CD4-positive, alpha-beta T cell treated with Interferon alpha-2 for 1 hour (primary cell): ENCODE measurements around the gene CTPS1.

Experiments used
- DNase-seq, 2 donors: peaks; one replicate each; pipeline ENCODE4 v3.0.0-alpha.2; 2020 to 2022

The CTPS1 gene

GRCh38 chr1:40971966-40972365 lies 7.5 kb upstream of the CTPS1 start:
- no peak for DNase-seq

- no peak for DNase-seq
These were observed 5.6 kb upstream of the CTPS1 start for GRCh38 chr1:40973912-40974311.

GRCh38 chr1:40974945-40975344 lies 4.6 kb upstream of the CTPS1 start:
- DNase-seq, result no peak

GRCh38 chr1:40976952-40977690 lies 2.4 kb upstream of the CTPS1 start:
- no peak for DNase-seq

- DNase-seq, result no peak
These were observed 1.8 kb upstream of the CTPS1 start for GRCh38 chr1:40977716-40978115.

GRCh38 chr1:40978886-40979240 lies 633 bp upstream of the CTPS1 start:
- no peak for DNase-seq

GRCh38 chr1:40980068-40980452 lies 564 bp downstream of the CTPS1 start:
- DNase-seq, result no peak

GRCh38 chr1:40980453-40981121 lies 1.1 kb downstream of the CTPS1 start:
- peak; percentile 49 to 72 for DNase-seq

GRCh38 chr1:40981691-40982448 lies 2.4 kb downstream of the CTPS1 start:
- DNase-seq, result no peak

DNA sequence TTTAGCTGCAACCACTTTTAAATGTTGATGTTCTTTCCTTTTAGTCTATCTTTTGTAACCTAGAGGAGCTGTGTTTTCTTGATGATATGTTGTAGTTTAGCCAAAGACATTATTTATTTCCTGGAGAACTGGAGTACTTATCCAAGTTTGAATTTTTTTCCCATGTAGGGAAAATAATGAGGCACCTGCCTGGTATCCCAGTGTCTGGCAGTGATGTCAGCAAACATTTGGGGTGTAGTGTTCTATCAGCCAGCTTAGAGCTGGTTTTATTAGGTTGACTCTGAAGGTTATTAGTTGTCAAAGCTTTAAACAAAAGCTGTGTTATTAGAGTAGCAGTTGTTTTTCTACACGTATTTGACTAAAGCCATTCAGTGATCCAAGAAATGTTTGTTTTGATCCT lies 3.2 kb downstream of the CTPS1 start:
- no peak for DNase-seq

- DNase-seq, result no peak
These were observed 3.8 kb downstream of the CTPS1 start for GRCh38 chr1:40983286-40983685.

DNA sequence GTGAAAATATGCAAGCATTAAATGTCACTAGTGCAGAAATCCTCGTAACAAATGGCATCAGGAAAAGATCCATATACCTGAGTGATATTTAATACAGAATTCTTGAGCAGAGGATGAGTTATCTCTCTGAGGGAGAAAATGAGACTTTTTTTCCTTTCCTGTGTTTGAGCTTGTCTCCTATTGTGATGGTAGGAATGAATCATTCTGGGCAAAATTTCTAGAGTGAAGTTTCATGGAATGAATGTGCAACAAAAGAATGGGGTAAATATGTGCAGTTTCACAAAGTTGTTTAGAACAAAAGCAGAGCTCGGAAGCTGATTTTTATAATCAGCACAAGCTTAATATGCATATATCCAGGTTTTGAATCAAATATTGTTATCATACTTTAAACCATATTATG lies 4.6 kb downstream of the CTPS1 start:
- no peak for DNase-seq

GRCh38 chr1:40984531-40984930 lies 5.0 kb downstream of the CTPS1 start:
- no peak for DNase-seq

GRCh38 chr1:40985161-40985560 lies 5.7 kb downstream of the CTPS1 start:
- DNase-seq, result no peak

DNA sequence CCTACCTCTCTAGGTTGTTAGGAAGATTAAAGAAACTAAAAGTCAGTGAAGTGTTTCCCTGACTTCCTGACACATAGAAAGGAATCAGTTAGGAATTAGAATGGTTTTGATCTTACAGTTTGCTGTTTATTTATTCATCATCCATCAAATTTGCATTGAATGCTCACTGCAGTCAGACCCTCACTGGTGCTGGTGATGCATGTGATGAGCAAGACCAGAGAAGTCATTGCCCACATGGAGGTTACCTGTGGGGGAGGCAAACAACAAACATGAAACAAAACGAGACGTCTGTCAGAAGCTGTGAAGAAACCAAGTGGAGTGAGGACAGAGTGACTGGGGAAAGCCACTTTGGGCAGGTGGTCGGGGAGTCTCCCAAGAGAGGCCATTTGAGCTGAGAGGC lies 6.4 kb downstream of the CTPS1 start:
- no peak for DNase-seq

DNA sequence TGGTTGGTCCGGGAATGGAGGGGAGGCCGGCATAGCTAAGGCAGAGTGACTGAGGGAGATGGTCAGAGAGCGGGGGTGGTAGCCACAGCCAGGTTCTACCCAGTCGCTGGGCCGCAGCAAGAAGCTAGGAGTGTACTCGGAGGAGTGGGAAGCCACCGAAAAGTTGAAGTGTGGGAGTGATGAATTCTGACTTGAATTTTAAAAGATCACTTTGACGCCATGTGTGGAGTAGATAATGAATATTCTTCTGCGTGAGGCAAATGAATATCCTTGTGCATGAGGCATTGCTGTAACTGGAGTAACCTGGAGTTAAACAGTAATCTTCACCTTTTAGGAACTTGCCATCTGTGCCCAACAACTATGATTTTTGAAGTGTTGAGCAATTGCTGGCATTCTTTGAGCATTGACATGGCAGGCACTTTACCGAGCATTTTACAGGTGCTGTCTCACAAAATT lies 6.9 kb downstream of the CTPS1 start:
- no peak for DNase-seq

GRCh38 chr1:40986956-40987355 lies 7.5 kb downstream of the CTPS1 start:
- DNase-seq, result no peak

DNA sequence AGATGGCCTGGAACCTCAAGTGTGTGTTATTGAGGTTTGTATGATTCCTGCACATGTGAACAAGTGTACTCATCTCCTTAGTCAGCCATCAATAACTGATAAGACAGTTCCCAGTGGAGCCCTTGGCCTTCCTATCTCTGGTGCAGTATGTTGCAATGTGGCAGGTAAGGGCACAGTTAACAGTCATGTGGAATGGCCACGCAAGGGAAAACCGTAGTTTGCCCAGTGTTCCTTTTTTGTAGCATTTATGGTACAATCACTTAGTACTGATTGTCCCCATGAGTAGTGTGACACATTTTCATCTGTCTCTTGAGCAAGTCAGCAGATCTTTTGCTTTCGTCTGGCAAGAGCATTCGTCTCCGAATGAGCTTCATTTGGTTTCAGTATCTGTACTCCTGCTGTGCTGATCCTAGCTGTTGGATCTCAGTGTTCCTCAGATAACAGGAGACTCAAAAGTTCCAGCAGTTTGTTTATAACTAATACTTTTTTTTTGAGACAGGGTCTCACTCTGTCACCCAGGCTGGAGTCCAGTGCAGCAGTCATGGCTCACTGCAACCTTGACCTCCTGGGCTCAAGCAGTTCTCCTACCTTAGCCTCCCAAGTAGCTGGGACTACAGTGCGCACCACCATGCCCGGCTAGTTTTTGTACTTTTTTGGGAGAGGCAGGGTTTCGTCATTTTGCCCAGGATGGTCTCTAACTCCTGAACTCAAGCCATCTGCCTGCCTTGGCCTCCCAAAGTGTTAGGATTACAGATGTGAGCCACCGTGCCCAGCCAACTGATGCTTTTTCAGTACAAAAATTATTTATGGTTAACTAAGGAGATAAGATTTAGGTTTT lies 8.2 kb downstream of the CTPS1 start:
- no peak for DNase-seq

GRCh38 chr1:40988280-40988679 lies 8.8 kb downstream of the CTPS1 start:
- no peak for DNase-seq

DNA sequence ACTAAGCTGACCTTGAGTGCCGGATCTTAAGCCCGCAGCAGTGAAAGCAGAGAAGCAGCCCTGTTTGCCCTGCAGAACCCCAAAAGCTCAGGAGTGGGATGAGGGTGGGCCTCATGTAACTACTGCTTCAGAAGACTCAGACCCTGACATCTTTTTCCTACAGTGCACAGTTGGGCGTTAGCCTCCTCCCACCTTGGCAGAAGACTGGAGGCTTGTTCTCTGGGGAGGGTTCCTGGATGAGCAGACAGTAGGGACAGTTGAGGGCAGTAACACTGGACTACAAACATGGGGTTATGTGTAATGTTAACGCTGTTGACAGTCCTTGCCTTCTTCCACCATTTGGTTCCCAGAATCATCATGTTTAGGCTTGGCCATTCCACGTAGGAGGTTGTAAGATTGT lies 9.6 kb downstream of the CTPS1 start:
- no peak for DNase-seq

DNA sequence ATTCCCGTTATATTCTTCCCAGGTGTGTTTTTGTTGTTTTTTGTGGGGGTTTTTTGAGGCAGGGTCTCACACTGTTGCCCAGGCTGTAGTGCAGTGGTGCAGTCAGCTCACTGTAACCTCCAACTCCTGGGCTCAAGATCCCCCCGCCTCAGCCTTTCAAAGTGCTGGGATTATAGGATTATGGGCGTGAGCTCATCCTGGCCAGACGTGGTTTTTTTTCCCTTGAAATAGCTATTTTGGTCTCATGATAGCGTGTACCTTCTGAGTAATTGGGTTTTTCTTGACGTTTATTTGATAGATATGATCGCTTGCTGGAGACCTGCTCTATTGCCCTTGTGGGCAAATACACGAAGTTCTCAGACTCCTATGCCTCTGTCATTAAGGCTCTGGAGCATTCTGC lies 17.6 kb downstream of the CTPS1 start:
- no peak for DNase-seq

- DNase-seq, result no peak
These were observed 19.2 kb downstream of the CTPS1 start for GRCh38 chr1:40998668-40999067.

GRCh38 chr1:41003127-41003639 lies 23.7 kb downstream of the CTPS1 start:
- DNase-seq, result no peak
